A549 (cell line): ENCODE data around the gene MAST2.

Experiments used
- BHLHE40 ChIP-seq: IDR thresholded peaks from 2 replicates; pipeline ENCODE4 v1.6.1; 2012; ENCODE audit warnings: low read depth, low read length, inconsistent platforms
- CBX2 ChIP-seq: fragments of 200-600 bp; sonication (generic); IDR thresholded peaks from 2 replicates; pipeline ENCODE4 v1.6.1; 2016; ENCODE audit warnings: low read depth, mild to moderate bottlenecking, borderline replicate concordance
- CEBPB ChIP-seq, 2 experiments: fragments of >200 bp in 1 of 2; sonication (Bioruptor Twin) in 1 of 2; formaldehyde crosslinking in 1 of 2; IDR thresholded peaks; 2 replicates each; pipeline ENCODE4 v1.6.1; 2012 to 2016
- CHD2 ChIP-seq: fragments of 150-350 bp; IDR thresholded peaks from 2 replicates; pipeline ENCODE4 v1.6.1; 2014; ENCODE audit warnings: low read length; ENCODE audit not compliant: partially characterized antibody
- CTCF ChIP-seq: fragments of >200 bp; sonication (Bioruptor Twin); formaldehyde crosslinking; IDR thresholded peaks from 3 replicates; pipeline ENCODE4 v1.5.1; 2016
- FOSL2 ChIP-seq, 2 experiments: fragments of 450-650 bp in 1 of 2; fragments of >200 bp in 1 of 2; sonication (Bioruptor Twin) in 1 of 2; formaldehyde crosslinking; IDR thresholded peaks; 2 replicates each; pipeline versions ENCODE4 v1.5.0 to v1.6.1; 2016 to 2020; ENCODE audit warnings: mild to moderate bottlenecking in 1 of 2, moderate library complexity in 1 of 2
- MAX ChIP-seq: IDR thresholded peaks from 2 replicates; pipeline ENCODE4 v1.6.1; 2012
- NPAS2 ChIP-seq: fragments of 250-450 bp; sonication (Bioruptor Pico); IDR thresholded peaks from 2 replicates; pipeline ENCODE4 v1.8.0; 2022; ENCODE audit warnings: mild to moderate bottlenecking, moderate library complexity, borderline replicate concordance
- POLR2A ChIP-seq: IDR thresholded peaks from 2 replicates; pipeline ENCODE4 v1.6.1; 2012; ENCODE audit warnings: mild to moderate bottlenecking, low read length
- RCOR1 ChIP-seq: fragments of 150-350 bp; IDR thresholded peaks from 2 replicates; pipeline ENCODE4 v1.6.1; 2014; ENCODE audit warnings: antibody characterized with exemption, low read length, low read depth
- REST ChIP-seq: fragments of 200-600 bp; sonication (generic); IDR thresholded peaks from 2 replicates; pipeline ENCODE4 v1.6.1; 2016; ENCODE audit warnings: antibody characterized with exemption, mild to moderate bottlenecking, moderate library complexity
- RNF2 ChIP-seq: fragments of 200-600 bp; sonication (generic); IDR thresholded peaks from 2 replicates; pipeline ENCODE4 v1.6.1; 2016; ENCODE audit warnings: low read depth, mild to moderate bottlenecking, antibody characterized with exemption, moderate library complexity, borderline replicate concordance

- no peak for TF ChIP-seq CTCF
- no peak for TF ChIP-seq BHLHE40
- TF ChIP-seq REST, result no peak
- no peak for TF ChIP-seq FOSL2 (IDR thresholded peaks at IDR 0.05)
- TF ChIP-seq FOSL2 (CRISPR knock-in tag; IDR thresholded peaks at IDR 0.05), result no peak
- TF ChIP-seq MAX, result no peak
- TF ChIP-seq POLR2A, result no peak
- TF ChIP-seq CEBPB (IDR thresholded peaks at IDR 0.05), result no peak
- no peak for TF ChIP-seq RCOR1
- TF ChIP-seq CBX2, result no peak
- TF ChIP-seq RNF2, result no peak
- TF ChIP-seq CHD2, result no peak
- no peak for TF ChIP-seq NPAS2 (CRISPR knock-in tag)
These were observed 276.8 kb downstream of the MAST2 start for GRCh38 chr1:46080257-46080656.
